Bronchial epithelial cell (primary cell): ENCODE results near the gene GNAI3. TPM values are rescaled to one million over a fixed set of nuclear protein-coding genes. Genes with fewer than 3 reads are reported as not detected.

Experiments
- DNase-seq: peaks from one replicate; pipeline ENCODE4 v3.0.0-alpha.2; 2010; ENCODE audit warnings: low read depth
- FAIRE-seq: peaks from 2 replicates; lab custom pipeline; 2011; peaks lifted over from hg19 to GRCh38; lab: Jason Lieb, UNC
- H3K27me3 ChIP-seq: 2 replicates; pipeline ENCODE4 v1.5.1; 2011; ENCODE audit warnings: low read length; ENCODE audit not compliant: control insufficient read depth, insufficient read depth
- H3K36me3 ChIP-seq: 2 replicates; pipeline ENCODE4 v1.5.1; 2011; ENCODE audit warnings: low read length; ENCODE audit not compliant: control insufficient read depth, insufficient read depth
- H3K4me3 ChIP-seq: 2 replicates; pipeline ENCODE4 v1.5.1; 2011; ENCODE audit warnings: mild to moderate bottlenecking, low read depth, low read length, control low read depth
- CTCF ChIP-seq: IDR thresholded peaks from 2 replicates; pipeline ENCODE4 v1.5.1; 2011; ENCODE audit warnings: mild to moderate bottlenecking, moderate library complexity, low read length, control low read depth, inconsistent platforms; ENCODE audit not compliant: insufficient read depth, severe bottlenecking
- total RNA-seq: library from RNA; depleted of rRNA; stranded (reverse); fragments of >200 nt; gene quantifications from 2 replicates; pipeline ENCODE4 v1.2.1, GENCODE V29; 2014

Gene GNAI3
- total RNA-seq, 1 donor from 2014 or later: 18.7 TPM

- TF ChIP-seq CTCF: no peak
- DNase-seq: no peak
- peak within 1 kb of the TSS; percentile 41 for H3K4me3 ChIP-seq
- peaks cover 4% of the 10 kb centered on the region for H3K27me3 ChIP-seq
- FAIRE-seq: no peak
- no peaks in the 10 kb centered on the region for H3K36me3 ChIP-seq
Observed at GRCh38 chr1:109509176-109510134, 39.0 kb upstream of the GNAI3 start, which contains the start of gene AMIGO1. Gene AMIGO1, minus strand, starts transcription at chr1:109509727. Its CDS starts 815 bp downstream, at chr1:109508912.

- no peak for TF ChIP-seq CTCF
- DNase-seq (no peak), FAIRE-seq (no peak)
- Histone ChIP-seq H3K27me3 (peaks cover 4% of the 10 kb centered on the region), H3K4me3 (no peak overlapping the region), H3K36me3 (no peaks in the 10 kb centered on the region)
Observed at GRCh38 chr1:109513110-109513710, 35.2 kb upstream of the GNAI3 start.

- no peak for FAIRE-seq
- no peak overlapping the region for H3K4me3 ChIP-seq
- no peaks in the 10 kb centered on the region for H3K36me3 ChIP-seq
- TF ChIP-seq CTCF: no peak
- DNase-seq: no peak
- H3K27me3 ChIP-seq: peaks cover 2% of the 10 kb centered on the region
Observed at GRCh38 chr1:109514846-109515245, 33.6 kb upstream of the GNAI3 start.

- no peak overlapping the region for H3K4me3 ChIP-seq
- no peaks in the 10 kb centered on the region for H3K36me3 ChIP-seq
- FAIRE-seq: no peak
- TF ChIP-seq CTCF: no peak
- no peaks in the 10 kb centered on the region for H3K27me3 ChIP-seq
- peak; percentile 21 for DNase-seq
Observed at GRCh38 chr1:109516872-109517271, 31.5 kb upstream of the GNAI3 start.

- Histone ChIP-seq H3K4me3 (no peak overlapping the region), H3K27me3 (no peaks in the 10 kb centered on the region), H3K36me3 (no peaks in the 10 kb centered on the region)
- TF ChIP-seq CTCF: no peak
- no peak for FAIRE-seq
- no peak for DNase-seq
Observed at GRCh38 chr1:109517337-109517736, 31.1 kb upstream of the GNAI3 start.
